Right lobe of liver (tissue), 6 donors: ENCODE results near the gene PVRIG. TPM values are rescaled to one million over a fixed set of nuclear protein-coding genes. Genes with fewer than 3 reads are reported as not detected.
"Not testable (repeated sequence)": the region's sequence is repeated elsewhere in the genome, so short reads cannot be mapped to it uniquely, and the experiment has no call there.

Experiments
- ATAC-seq, 4 donors: fragments of 200-7000 bp; cut with Tn5 transposase; one replicate each; pipeline ENCODE4 v1.9.1; 2020; ENCODE audit warnings: mild to moderate bottlenecking in 4 of 4, moderate library complexity in 4 of 4
- DNase-seq, 3 donors: peaks; one replicate each; pipeline ENCODE4 v3.0.0-alpha.2; 2020
- H3K27ac ChIP-seq, 3 donors: fragments of 200-600 bp; one replicate each; pipeline ENCODE4 v1.8.0; 2022
- H3K27me3 ChIP-seq, 2 donors: fragments of 200-600 bp; one replicate each; pipeline ENCODE4 v1.8.0; 2022
- H3K36me3 ChIP-seq, 4 donors: fragments of 200-600 bp; sonication (generic) in 1 of 4; one replicate each; pipeline versions ENCODE4 v1.5.1 to v1.8.0; 2017 to 2022; ENCODE audit warnings: control low read depth in 1 of 4
- H3K4me1 ChIP-seq, 4 donors: fragments of 200-600 bp; sonication (generic) in 1 of 4; one replicate each; pipeline versions ENCODE4 v1.5.1 to v1.8.0; 2017 to 2022; ENCODE audit warnings: control low read depth in 1 of 4
- H3K4me3 ChIP-seq, 3 donors: fragments of 200-600 bp; one replicate each; pipeline ENCODE4 v1.8.0; 2022
- H3K9me3 ChIP-seq, 4 donors: fragments of 200-600 bp; sonication (generic) in 1 of 4; one replicate each; pipeline versions ENCODE4 v1.5.1 to v1.8.0; 2017 to 2022; ENCODE audit warnings: control low read depth in 1 of 4
- POLR2A ChIP-seq: fragments of 450-650 bp; IDR thresholded peaks from one replicate; pipeline ENCODE4 v1.6.1; 2017; ENCODE audit warnings: antibody characterized with exemption, mild to moderate bottlenecking
- WGBS: methylation state at CpG from one replicate; pipeline ENCODE4 v1.1.6; 2018; ENCODE audit warnings: low coverage, low lambda C conversion rate; ENCODE audit not compliant: insufficient coverage; ENCODE audit errors: missing lambda C conversion rate; 5-methylcytosine and 5-hydroxymethylcytosine counted together
- intact Hi-C, 2 donors: fragments of 100-400 bp; cut with DNase I; formaldehyde crosslinking; loops; one replicate each; pipeline versions ENCODE4 v1.11.2 to v1.14.1; 2022
- total RNA-seq, 6 experiments: library from RNA; depleted of rRNA in 2 of 6; stranded (reverse); fragments of >200 nt in 2 of 6; fragmentation: NEBNext Ultra II Directional in 3 of 6; extraction: Animal tissue kit (Norgen Biotek cat#: 25700) in 3 of 6; gene quantifications; one replicate each; pipeline versions ENCODE4 v1.1.0 to v1.2.4, GENCODE V29; 2016 to 2023
- TF ChIP-seq, protein P1 (sequence below), 4 donors: fragments of 200-600 bp in 3 of 4; fragments of 450-650 bp in 1 of 4; IDR thresholded peaks; one replicate each; pipeline versions ENCODE4 v1.5.1 to v1.8.0; 2016 to 2022; ENCODE audit warnings: antibody characterized with exemption in 4 of 4, mild to moderate bottlenecking in 2 of 4
- donor health status: DM: no; HTN: yes; CAD: no.
- donor health status: DM: no; HTN: no; CAD: no.
- donor health status: DM: no; HTN: no; CAD: no.
- donor health status: DM: no; HTN: yes; CAD: no.
- donor health status: DM: no; HTN: yes; CAD: no.

PVRIG gene
- total RNA-seq, 6 experiments from 2014 or later, result 0.17 to 0.89 (median 0.37) TPM; not detected in 3

DNA sequence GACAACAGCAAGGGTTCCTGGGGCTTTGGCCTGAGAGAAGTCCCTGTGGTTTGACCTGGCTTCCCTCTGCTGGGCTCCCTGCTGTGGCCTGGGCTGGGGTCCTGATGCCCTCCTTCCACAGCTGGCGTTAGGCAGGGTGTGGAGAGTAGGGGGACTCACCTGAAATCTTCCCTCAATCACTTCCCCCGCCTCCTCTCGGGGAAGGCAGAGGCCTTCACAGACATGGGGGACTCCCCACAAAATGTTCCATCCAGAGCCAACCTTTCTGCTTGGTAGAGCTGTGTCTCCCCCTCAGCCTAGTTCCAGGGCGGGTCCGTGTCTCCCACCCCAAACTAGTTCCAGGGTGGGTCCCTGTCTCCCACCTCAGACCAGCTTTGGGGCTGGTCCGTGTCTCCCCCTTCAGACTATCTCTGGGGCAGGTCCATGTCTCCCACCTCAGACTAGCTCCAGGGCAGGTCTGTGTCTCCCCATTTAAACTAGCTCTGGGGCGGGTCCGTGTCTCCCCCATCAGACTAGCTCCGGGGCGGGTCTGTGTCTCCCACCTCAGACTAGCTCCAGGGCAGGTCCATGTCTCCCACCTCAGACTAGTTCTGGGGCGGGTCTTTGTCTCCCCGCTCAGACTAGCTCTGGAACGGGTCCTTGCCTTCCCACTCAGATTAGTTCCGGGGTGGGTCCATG lies 2.2 kb downstream of the PVRIG start:
- ATAC-seq (no peak), DNase-seq (no peak)
- Histone ChIP-seq H3K27ac (peak overlapping the region in 1 of 3 donors; percentile 33), H3K4me1 (no peaks in the 10 kb centered on the region), H3K9me3 (no peaks in the 10 kb centered on the region), H3K36me3 (no peaks in the 10 kb centered on the region), H3K27me3 (no peaks in the 10 kb centered on the region), H3K4me3 (no peak overlapping the region)
- WGBS, result 81% methylated on average over 4 of the region's 14 CpGs
- intact Hi-C loops, result loop anchor here (10.0 kb wide), 1 partner anchor 87 kb away; no protein-coding TSS in a partner anchor
- TF ChIP-seq, protein P1, sequence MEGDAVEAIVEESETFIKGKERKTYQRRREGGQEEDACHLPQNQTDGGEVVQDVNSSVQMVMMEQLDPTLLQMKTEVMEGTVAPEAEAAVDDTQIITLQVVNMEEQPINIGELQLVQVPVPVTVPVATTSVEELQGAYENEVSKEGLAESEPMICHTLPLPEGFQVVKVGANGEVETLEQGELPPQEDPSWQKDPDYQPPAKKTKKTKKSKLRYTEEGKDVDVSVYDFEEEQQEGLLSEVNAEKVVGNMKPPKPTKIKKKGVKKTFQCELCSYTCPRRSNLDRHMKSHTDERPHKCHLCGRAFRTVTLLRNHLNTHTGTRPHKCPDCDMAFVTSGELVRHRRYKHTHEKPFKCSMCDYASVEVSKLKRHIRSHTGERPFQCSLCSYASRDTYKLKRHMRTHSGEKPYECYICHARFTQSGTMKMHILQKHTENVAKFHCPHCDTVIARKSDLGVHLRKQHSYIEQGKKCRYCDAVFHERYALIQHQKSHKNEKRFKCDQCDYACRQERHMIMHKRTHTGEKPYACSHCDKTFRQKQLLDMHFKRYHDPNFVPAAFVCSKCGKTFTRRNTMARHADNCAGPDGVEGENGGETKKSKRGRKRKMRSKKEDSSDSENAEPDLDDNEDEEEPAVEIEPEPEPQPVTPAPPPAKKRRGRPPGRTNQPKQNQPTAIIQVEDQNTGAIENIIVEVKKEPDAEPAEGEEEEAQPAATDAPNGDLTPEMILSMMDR (IDR thresholded peaks at IDR 0.05), result no peak
- no peak for TF ChIP-seq POLR2A

DNA sequence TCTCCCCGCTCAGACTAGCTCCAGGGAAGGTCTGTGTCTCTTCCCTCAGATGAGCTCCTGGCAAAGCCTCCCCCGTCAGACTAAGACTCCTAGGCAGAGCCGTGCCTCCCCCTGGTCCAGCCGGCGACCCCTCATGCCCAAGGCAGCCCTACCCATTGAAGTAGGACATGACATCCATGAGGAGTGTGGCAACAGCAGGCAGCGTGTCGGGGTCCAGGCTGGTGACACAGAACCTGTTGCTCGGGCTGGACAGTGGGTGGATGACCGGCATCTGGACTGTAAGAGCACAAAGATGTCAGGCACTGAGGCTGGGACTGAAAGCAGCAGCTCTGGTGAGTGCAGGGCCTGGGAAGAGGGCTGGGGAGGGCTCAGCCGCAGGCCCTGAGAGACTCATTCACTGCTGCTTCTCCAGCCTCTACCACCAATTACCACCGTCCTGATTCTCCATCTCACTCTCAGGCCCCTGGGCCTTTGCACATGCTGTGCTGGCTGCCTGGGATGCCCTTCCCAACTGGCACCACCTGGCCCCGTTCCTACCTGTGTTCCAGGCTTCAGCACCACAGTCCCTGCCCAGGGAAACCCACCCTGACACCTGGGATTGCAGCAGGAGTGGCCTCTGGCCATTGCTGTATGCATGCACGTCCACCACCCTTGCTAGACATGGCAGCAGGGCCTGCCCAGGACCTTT lies 2.8 kb downstream of the PVRIG start:
- ATAC-seq (no peak), DNase-seq (no peak)
- 97% methylated on average over 5 of the region's 13 CpGs for WGBS
- intact Hi-C loops, result loop anchor here (10.0 kb wide), 1 partner anchor 88 kb away; no protein-coding TSS in a partner anchor
- no peaks in the 10 kb centered on the region for H3K36me3 ChIP-seq
- no peak overlapping the region for H3K27ac ChIP-seq
- TF ChIP-seq POLR2A, result no peak
- TF ChIP-seq, protein P1 (IDR thresholded peaks at IDR 0.05), result no peak
- no peaks in the 10 kb centered on the region for H3K4me1 ChIP-seq
- no peaks in the 10 kb centered on the region for H3K9me3 ChIP-seq
- no peak overlapping the region for H3K4me3 ChIP-seq
- H3K27me3 ChIP-seq, result no peaks in the 10 kb centered on the region

DNA sequence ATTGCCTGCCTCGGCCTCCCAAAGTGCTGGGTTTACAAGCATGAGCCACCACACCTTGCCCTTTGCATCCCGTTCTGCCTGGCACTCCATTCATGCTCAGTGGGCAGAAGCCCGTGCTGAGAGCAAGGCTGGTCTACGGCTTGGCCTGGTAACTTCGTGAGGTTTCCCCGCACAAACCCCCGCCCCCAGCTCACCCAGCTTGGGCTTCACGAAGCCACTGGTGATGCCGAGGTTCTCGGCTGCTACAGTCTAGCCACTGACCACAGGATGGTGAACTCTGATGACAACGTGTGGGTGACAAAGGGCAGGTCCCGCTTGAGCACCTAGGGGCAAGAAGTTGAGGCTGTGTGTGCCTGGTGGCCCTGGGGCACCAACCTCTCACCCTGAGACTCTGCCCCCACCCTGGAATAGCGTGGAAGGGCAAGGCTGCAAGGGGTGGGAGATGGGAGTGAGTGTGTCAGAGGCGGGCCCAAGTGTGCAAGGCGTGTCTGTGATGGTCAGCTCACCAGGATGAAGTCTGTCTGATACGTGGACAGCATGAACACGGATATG lies 3.7 kb downstream of the PVRIG start:
- ATAC-seq, H3K27ac ChIP-seq, H3K4me3 ChIP-seq, DNase-seq, H3K9me3 ChIP-seq, H3K4me1 ChIP-seq, H3K27me3 ChIP-seq, H3K36me3 ChIP-seq: not testable (repeated sequence)
- intact Hi-C loops, result loop anchor here (10.0 kb wide), 1 partner anchor 89 kb away; no protein-coding TSS in a partner anchor
- 82% methylated on average over 11 of the region's 17 CpGs for whole genome bisulfite sequencing

DNA sequence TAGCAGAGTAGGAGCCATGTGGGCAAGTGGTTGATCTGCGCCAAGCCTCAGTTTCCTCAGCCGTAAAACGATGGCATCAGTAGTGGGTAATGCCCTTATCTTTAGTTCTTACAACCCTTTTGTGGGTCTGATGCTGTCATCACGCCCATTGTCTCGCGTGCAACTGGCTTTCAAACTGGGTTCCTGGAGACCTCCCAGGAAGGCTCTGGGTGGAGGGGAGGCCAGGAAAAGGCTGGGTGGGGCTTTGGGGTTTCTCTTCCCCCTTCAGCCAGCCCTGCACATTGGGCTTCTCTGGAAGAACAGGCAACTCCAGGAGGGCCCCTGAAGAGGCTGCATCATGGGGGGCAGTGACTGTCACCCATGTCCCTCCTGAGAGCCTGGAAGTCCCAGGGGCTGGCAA lies 5.1 kb downstream of the PVRIG start:
- not testable (repeated sequence) for H3K4me3 ChIP-seq, H3K27me3 ChIP-seq, H3K36me3 ChIP-seq, H3K27ac ChIP-seq, ATAC-seq, H3K9me3 ChIP-seq, H3K4me1 ChIP-seq, DNase-seq
- intact Hi-C loops, result loop anchor here (10.0 kb wide), 1 partner anchor 90 kb away; no protein-coding TSS in a partner anchor
- WGBS, result 63% methylated on average over 2 of the region's 6 CpGs

DNA sequence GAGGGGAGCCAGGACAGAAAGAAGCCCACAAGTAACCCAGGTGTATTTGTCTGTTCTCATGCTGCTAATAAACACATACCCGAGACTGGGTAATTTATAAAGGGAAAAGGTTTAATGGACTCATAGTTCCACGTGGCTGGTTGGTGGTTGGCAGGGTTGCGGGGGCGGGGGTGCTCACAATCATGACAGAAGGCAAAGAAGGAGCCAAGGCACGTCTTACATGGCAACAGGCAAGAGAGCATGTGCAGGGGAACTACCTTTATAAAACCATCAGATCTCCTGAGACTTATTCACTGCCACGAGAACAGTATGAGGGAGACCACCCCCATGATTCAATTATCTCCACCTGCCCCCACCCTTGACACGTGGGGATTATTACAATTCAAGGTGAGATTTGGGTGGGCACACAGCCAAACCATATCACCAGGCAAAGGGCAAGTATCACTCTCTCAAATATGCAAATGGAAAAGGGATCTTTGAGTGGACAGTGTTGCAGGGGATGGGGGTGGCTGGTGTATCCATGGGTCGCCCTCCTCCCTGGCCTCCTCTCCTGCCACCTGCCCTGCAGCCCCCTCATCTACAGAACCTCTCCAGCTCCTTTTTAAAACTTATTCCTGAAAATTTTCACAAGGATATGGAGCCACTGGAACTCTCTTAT lies 15.0 kb downstream of the PVRIG start:
- ATAC-seq, H3K27ac ChIP-seq, H3K36me3 ChIP-seq, H3K27me3 ChIP-seq, intact Hi-C loops, DNase-seq, H3K4me3 ChIP-seq, H3K9me3 ChIP-seq, H3K4me1 ChIP-seq: not testable (repeated sequence)
- WGBS, result 82% methylated on average over 5 of the region's 8 CpGs

DNA sequence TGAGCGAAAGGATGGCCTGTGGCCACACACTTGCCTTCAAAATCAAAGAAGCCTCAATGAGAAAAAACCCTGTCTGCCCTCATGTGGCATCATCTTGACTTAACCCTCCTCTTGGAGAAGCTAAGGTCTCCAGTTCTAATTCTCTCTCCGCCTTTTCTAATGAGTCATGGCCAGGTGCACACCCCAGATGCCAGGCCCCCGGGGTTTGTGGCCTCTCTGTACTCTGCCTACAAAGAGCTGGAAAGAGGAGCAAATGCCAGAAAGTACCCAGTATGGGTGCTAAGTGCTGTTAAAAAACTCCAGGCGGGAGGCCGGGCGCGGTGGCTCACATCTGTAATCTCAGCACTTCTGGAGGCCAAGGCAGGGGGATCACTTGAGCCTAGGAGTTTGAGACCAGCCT lies 20.2 kb downstream of the PVRIG start:
- H3K4me3 ChIP-seq, ATAC-seq, H3K36me3 ChIP-seq, H3K27me3 ChIP-seq, H3K4me1 ChIP-seq, intact Hi-C loops, H3K9me3 ChIP-seq, DNase-seq, H3K27ac ChIP-seq: not testable (repeated sequence)
- 100% methylated on average over 5 of the region's 7 CpGs for WGBS

DNA sequence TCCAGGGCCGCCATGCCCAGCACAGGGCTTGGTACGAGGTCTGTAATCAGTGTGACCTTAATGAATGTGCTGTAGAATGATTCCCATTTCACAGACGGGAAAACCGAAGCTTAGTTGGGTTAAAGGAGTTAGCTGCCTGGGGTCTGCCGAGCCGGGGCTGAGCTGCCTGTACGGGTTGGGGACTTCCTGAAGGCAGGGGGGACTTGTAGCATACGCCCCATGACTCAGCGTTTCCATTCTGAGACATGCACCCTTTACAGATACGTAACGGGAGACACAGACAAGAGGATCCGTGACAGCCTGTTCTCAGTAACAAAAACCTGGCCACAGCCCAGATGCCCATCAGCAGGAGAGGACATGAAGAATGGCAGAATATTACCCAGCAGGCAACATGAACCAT lies 23.6 kb downstream of the PVRIG start:
- H3K4me3 ChIP-seq, H3K27ac ChIP-seq, H3K36me3 ChIP-seq, DNase-seq, H3K9me3 ChIP-seq, ATAC-seq, intact Hi-C loops, H3K27me3 ChIP-seq, H3K4me1 ChIP-seq: not testable (repeated sequence)
- WGBS, result 56% methylated on average over 8 of the region's 12 CpGs

DNA sequence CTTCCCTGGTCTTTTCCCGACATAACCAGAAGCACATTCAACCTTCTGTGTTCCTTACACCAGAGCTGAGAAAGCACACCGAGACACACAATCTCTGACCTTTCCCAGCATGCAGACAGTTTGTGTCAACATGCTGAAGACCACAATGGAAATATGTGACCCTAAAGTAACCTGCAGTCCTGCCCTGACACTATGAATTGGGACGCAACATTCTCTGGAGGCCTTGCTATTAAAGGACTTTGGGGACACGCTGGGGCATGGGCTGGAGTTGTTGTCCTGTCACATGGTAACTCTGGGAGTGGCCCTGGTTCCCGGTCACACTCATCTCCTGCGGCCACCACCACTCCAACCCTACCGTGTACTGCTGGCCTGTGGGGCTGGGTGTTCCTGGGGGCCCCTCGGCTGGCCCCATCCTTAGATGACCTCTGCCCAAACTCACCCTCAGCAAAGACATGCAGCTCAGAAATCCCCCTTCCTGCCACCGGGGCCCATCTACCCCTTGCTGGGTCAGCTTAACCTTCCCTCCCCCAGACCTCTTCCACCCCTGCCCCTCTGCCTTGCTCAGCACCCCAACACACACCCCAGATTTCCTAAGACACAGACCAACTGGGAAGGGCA lies 25.3 kb downstream of the PVRIG start:
- H3K4me3 ChIP-seq, H3K27ac ChIP-seq, H3K36me3 ChIP-seq, intact Hi-C loops, DNase-seq, H3K4me1 ChIP-seq, H3K27me3 ChIP-seq, H3K9me3 ChIP-seq: not testable (repeated sequence)
- 68% methylated on average over 6 of the region's 9 CpGs for WGBS
- ATAC-seq, result peak in 1 of 4 donors; percentile 11
